ENCODE measurements around the gene GSG1L.
"Not testable (repeated sequence)": the region's sequence is repeated elsewhere in the genome, so short reads cannot be mapped to it uniquely, and the experiment has no call there.

The GSG1L gene

DNA sequence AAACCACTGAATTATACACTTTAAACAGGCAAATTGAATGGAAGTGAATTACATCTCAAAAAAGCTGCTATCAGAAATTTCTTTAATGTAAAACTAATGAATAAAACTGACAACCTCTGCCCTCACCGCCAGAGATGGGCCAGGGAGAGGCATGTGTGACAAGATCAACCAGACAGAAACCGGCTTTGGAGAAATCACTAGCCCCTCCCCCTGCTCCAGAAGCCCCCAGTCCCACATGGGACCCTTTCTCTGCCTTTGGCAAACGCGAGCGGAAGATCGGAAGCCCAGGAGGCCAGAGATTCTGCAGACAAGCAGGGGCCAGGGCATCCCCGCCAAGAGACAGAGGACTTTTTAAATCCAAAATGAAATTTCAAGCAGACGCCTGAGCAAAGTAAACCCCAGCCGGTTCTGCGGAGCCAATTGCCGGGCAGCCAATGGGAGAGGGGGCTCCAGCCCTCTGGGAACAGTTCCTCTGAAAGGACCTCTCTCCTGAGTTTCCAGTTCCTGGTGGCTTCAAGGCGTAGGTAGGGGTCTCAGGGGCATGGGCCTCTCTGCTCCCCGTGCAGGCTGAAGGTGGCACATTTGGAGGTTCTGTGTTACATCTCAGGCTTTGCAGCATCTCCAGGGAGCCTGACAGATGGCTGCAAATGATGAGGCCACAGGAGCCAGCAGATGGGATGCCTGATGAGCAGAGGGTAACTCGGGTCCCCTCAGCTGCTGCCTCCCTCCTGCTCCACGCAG lies 118.1 kb downstream of the GSG1L start:
- no peak for TF ChIP-seq ZFX (IDR thresholded peaks at IDR 0.05)
- TF ChIP-seq, protein P1, sequence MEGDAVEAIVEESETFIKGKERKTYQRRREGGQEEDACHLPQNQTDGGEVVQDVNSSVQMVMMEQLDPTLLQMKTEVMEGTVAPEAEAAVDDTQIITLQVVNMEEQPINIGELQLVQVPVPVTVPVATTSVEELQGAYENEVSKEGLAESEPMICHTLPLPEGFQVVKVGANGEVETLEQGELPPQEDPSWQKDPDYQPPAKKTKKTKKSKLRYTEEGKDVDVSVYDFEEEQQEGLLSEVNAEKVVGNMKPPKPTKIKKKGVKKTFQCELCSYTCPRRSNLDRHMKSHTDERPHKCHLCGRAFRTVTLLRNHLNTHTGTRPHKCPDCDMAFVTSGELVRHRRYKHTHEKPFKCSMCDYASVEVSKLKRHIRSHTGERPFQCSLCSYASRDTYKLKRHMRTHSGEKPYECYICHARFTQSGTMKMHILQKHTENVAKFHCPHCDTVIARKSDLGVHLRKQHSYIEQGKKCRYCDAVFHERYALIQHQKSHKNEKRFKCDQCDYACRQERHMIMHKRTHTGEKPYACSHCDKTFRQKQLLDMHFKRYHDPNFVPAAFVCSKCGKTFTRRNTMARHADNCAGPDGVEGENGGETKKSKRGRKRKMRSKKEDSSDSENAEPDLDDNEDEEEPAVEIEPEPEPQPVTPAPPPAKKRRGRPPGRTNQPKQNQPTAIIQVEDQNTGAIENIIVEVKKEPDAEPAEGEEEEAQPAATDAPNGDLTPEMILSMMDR (conservative IDR thresholded peaks at IDR 0.05) = no peak

DNA sequence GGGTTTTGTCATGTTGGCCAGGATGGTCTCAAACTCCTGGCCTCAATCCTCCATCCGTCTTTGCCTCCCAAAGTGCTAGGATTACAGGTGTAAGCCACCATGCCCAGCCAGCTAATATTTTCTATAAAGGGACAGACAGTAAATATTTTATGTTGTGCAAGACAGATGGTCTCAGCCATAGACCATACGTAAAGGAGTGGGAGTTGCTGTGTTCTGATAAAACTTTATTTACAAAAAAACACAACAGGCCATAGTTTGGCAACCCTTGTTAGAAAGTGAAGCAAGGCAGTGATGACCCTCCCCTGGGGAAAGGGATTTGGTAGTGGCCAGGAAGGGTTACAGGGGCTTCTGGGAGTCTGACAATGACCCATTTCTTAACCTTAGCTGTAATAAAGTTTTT lies 119.7 kb downstream of the GSG1L start:
- no peak overlapping the region for H3K27ac ChIP-seq
- no peak for TF ChIP-seq ZFX (IDR thresholded peaks at IDR 0.05)
- TF ChIP-seq, protein P1 (conservative IDR thresholded peaks at IDR 0.05) = no peak

More for the DNA sequence above, 118.1 kb downstream of the GSG1L start:
- H3K27ac ChIP-seq = no peak overlapping the region

DNA sequence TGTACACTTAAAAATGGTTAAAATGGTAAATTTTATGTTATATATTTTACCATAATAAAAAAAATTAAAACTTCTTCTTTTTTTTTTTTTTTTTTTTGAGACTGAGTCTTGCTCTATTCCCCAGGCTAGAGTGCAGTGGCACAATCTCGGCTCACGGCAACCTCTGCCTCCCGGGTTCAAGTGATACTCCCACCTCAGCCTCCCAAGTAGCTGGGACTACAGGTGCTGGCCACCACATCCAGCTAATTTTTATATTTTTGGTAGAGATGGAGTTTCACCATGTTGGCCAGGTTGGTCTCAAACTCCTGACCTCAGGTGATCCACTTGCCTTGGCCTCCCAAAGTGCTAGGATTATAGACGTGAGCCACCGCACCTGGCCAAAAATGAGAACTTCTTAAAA lies 121.4 kb downstream of the GSG1L start:
- H3K27ac ChIP-seq = not testable (repeated sequence)

DNA sequence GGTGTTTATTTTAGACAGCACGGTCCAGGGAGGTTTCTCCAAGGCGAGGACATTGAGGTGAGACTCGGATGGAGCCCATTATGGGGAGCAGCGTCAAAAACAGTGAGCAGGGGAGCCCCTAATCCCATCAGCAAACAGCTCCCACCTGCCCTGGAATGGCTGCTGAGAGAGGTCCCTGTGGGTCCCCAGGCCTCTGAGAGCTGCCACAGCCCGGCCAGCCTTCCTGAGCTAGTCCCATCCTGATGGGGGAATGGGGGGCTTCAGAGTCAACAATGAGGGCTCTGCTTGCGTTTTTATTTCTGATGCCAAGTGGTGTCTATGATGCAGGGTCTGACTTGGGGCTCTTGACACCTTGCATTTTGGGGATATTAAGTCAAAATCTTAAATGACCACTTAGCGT lies 128.4 kb downstream of the GSG1L start:
- no peak overlapping the region for H3K27ac ChIP-seq
- TF ChIP-seq, protein P1 (conservative IDR thresholded peaks at IDR 0.05) = no peak
- no peak for TF ChIP-seq ZFX (IDR thresholded peaks at IDR 0.05)

DNA sequence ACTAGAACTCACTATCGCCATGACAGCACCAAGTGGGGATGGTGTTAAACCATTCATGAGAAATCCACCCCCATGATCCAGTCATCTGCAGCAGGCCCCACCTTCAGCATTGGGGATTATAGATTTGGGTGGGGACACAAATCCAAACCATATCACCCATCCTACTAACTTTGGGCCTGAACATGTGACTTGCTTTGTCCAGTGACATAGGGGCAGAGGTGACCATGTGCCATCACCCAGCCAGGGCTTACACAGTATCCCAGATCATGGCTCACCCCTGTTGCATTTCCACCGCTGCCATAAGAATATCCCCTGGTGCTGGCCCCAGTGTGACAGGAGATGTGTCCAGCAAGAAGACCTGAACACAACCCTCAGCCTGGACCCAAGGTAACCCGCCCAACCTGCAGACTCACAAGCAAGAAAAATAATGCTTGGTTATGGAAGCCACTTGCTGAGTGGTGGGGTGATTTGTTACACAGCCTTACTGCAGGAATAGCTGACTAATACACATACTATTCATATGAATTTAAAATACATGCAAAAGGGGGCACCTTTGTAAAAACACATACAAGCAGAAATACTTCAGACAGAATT lies 130.9 kb downstream of the GSG1L start:
- H3K27ac ChIP-seq = no peak overlapping the region
- no peak for TF ChIP-seq ZFX (IDR thresholded peaks at IDR 0.05)
- TF ChIP-seq, protein P1 (conservative IDR thresholded peaks at IDR 0.05) = no peak

DNA sequence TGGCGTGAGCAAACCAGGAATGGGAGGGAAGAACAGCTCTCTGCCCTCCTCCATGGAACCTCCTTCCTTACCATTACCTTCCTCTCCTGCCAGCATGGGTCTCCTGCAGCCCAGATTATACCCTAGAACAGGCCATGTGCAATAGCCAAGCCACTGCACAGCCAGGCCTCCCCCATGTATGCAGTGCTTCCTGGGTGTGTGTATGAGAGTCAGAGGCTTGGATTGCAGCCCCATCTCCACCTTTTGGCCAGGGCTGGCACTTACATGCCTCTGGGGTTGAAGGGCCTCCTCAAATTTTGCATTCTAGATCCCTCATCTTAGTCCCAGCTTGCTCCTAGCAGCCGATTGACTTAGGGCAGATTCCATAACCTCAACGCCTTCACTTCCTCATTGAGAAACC lies 133.7 kb downstream of the GSG1L start:
- no peak for TF ChIP-seq ZFX (IDR thresholded peaks at IDR 0.05)
- TF ChIP-seq, protein P1 (conservative IDR thresholded peaks at IDR 0.05) = no peak

DNA sequence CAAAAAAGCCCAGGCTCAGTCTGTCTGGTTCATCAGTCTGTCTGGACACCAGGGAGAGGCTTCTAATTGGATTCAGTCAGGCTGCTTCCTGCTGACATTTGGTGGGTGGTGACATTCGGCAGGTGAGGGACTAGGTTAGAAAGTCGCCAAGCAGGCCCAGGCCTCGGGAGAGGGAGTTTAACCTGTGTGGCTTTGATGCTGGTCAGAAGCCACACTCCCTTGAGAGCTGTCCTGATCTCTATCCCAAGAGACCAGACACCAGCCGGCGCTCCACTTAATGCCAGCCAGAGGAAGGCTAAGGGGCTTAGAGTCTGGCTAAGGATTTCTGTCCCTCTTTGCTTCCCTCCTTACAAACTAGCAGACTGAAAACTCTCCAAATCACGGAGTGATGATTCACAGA lies 135.0 kb downstream of the GSG1L start:
- TF ChIP-seq, protein P1 (conservative IDR thresholded peaks at IDR 0.05) = no peak
- TF ChIP-seq ZFX (IDR thresholded peaks at IDR 0.05) = no peak
- H3K27ac ChIP-seq = no peak overlapping the region

More for the DNA sequence above, 133.7 kb downstream of the GSG1L start:
- H3K27ac ChIP-seq = no peak overlapping the region

Data from C4-2B (cell line).